Caco-2 (cell line): ENCODE results near the gene RALGDS. TPM values are rescaled to one million over a fixed set of nuclear protein-coding genes. Genes with fewer than 3 reads are reported as not detected.
"Not testable (repeated sequence)": the region's sequence is repeated elsewhere in the genome, so short reads cannot be mapped to it uniquely, and the experiment has no call there.

ENCODE experiments used
- Bru-seq: library from RNA; stranded (reverse); fragments of 400-500 nt; gene quantifications from one replicate; lab custom pipeline; 2021; lab: Mats Ljungman, UMichigan
- BruChase-seq, 2 experiments: library from RNA; stranded (reverse); fragments of 400-500 nt; gene quantifications; one replicate each; lab custom pipeline; 2021; lab: Mats Ljungman, UMichigan
- BruUV-seq: library from RNA; stranded (reverse); fragments of 400-500 nt; replicated peaks from 2 replicates; lab custom pipeline; 2021; lab: Mats Ljungman, UMichigan
- CTCF ChIA-PET: fragments of 300-600 bp; sonication (Branson Sonifier 250); formaldehyde crosslinking; loops from one replicate; lab custom pipeline; 2022; ENCODE audit warnings: antibody characterized with exemption; lab: Charles Lee
- POLR2A ChIA-PET: fragments of 300-600 bp; sonication (Branson Sonifier 250); formaldehyde crosslinking; loops from one replicate; lab custom pipeline; 2022; ENCODE audit warnings: antibody characterized with exemption; lab: Charles Lee
- DNase-seq, 2 experiments: peaks; one replicate each; pipeline versions ENCODE4 v3.0.0 to v3.0.0-alpha.2; 2020 to 2022
- H3K27me3 ChIP-seq: replicated peaks from 2 replicates; pipeline ENCODE4 v1.6.0; 2011; ENCODE audit warnings: low read length; ENCODE audit not compliant: control insufficient read depth, insufficient read depth
- H3K36me3 ChIP-seq: 2 replicates; pipeline ENCODE4 v1.5.1; 2011; ENCODE audit warnings: low read length; ENCODE audit not compliant: control insufficient read depth, insufficient read depth
- H3K4me1 ChIP-seq: fragments of 250-450 bp; sonication (Bioruptor Pico); 2 replicates; pipeline ENCODE4 v1.5.1; 2020; ENCODE audit warnings: mild to moderate bottlenecking
- H3K4me3 ChIP-seq: 2 replicates; pipeline ENCODE4 v1.5.1; 2011; ENCODE audit warnings: low read depth, mild to moderate bottlenecking, control low read depth, low read length
- H3K9me3 ChIP-seq: fragments of 250-450 bp; sonication (Bioruptor Pico); 2 replicates; pipeline ENCODE4 v1.5.1; 2020; ENCODE audit warnings: mild to moderate bottlenecking, moderate library complexity
- H3K27ac Mint-ChIP-seq: one replicate; pipeline ENCODE4 v1.8.0; 2022; ENCODE audit warnings: mixed read lengths; ENCODE audit not compliant: unreplicated experiment
- H3K27me3 Mint-ChIP-seq: one replicate; pipeline ENCODE4 v1.8.0; 2022; ENCODE audit warnings: mixed read lengths; ENCODE audit not compliant: insufficient read depth, unreplicated experiment
- H3K36me3 Mint-ChIP-seq: one replicate; pipeline ENCODE4 v1.8.0; 2022; ENCODE audit warnings: mild to moderate bottlenecking, mixed read lengths; ENCODE audit not compliant: insufficient read depth, unreplicated experiment
- H3K4me1 Mint-ChIP-seq: one replicate; pipeline ENCODE4 v1.8.0; 2022; ENCODE audit warnings: low read depth, mixed read lengths; ENCODE audit not compliant: unreplicated experiment
- H3K4me3 Mint-ChIP-seq: one replicate; pipeline ENCODE4 v1.8.0; 2022; ENCODE audit warnings: mild to moderate bottlenecking, moderate library complexity, mixed read lengths; ENCODE audit not compliant: unreplicated experiment
- H3K9me3 Mint-ChIP-seq: one replicate; pipeline ENCODE4 v1.8.0; 2022; ENCODE audit warnings: mixed read lengths; ENCODE audit not compliant: unreplicated experiment
- intact Hi-C: fragments of 100-400 bp; cut with micrococcal nuclease; formaldehyde crosslinking; loops from one replicate; pipeline ENCODE4 v1.10.0; 2022; ENCODE audit not compliant: unreplicated experiment
- long read RNA-seq: library from polyadenylated mRNA; stranded (forward); transcript quantifications from one replicate; pipeline ENCODE4 v2.0.0, GENCODE V29; 2022
- total RNA-seq: library from RNA; stranded (reverse); gene quantifications from 2 replicates; pipeline ENCODE4 v1.2.3, GENCODE V29; 2022
- TF ChIP-seq, protein P1 (sequence below), 2 experiments: fragments of 200-600 bp in 1 of 2; IDR thresholded peaks; 1 replicate in 1 of 2; 2 replicates in 1 of 2; pipeline versions ENCODE4 v1.5.1 to v1.8.0; 2011 to 2022; ENCODE audit warnings: antibody characterized with exemption in 1 of 2, control low read depth in 1 of 2, inconsistent platforms in 1 of 2, low read depth in 1 of 2, low read length in 1 of 2, mild to moderate bottlenecking in 1 of 2, moderate library complexity in 1 of 2; ENCODE audit not compliant: insufficient read depth in 1 of 2, severe bottlenecking in 1 of 2, unreplicated experiment in 1 of 2

RALGDS gene
- total RNA-seq (18.7 and 19.7 TPM in 2 replicates), Bru-seq, nascent RNA (percentile 52 among the genes with signal in this experiment), BruChase-seq, experiment 1, labeled RNA remaining after a 2-hour chase (percentile 67 among the genes with signal in this experiment), BruChase-seq, experiment 2, labeled RNA remaining after a 6-hour chase (percentile 69 among the genes with signal in this experiment)
- long read RNA-seq, partial matches to known transcripts = 3 of 17 reads
- long read RNA-seq, other reads (novel, unspliced or antisense) = 8 of 17 reads

- H3K9me3 ChIP-seq = no peaks in the 10 kb centered on the region
- ChIA-PET POLR2A (interaction anchor here (0.6 kb wide), 1 partner anchor 42 kb away, joined by 6 read pairs; no protein-coding TSS in a partner anchor), CTCF (no interaction called here)
- Mint-ChIP-seq H3K4me3 (peak within 1 kb of the TSS; percentile 64), H3K27me3 (no peaks in the 10 kb centered on the region), H3K4me1 (peaks cover 24% of the 10 kb centered on the region), H3K9me3 (no peaks in the 10 kb centered on the region), H3K27ac (peak within 1 kb of the TSS; percentile 64), H3K36me3 (peaks cover 31% of the 10 kb centered on the region)
- peaks cover 26% of the 10 kb centered on the region for H3K4me1 ChIP-seq
- TF ChIP-seq, protein P1, sequence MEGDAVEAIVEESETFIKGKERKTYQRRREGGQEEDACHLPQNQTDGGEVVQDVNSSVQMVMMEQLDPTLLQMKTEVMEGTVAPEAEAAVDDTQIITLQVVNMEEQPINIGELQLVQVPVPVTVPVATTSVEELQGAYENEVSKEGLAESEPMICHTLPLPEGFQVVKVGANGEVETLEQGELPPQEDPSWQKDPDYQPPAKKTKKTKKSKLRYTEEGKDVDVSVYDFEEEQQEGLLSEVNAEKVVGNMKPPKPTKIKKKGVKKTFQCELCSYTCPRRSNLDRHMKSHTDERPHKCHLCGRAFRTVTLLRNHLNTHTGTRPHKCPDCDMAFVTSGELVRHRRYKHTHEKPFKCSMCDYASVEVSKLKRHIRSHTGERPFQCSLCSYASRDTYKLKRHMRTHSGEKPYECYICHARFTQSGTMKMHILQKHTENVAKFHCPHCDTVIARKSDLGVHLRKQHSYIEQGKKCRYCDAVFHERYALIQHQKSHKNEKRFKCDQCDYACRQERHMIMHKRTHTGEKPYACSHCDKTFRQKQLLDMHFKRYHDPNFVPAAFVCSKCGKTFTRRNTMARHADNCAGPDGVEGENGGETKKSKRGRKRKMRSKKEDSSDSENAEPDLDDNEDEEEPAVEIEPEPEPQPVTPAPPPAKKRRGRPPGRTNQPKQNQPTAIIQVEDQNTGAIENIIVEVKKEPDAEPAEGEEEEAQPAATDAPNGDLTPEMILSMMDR (IDR thresholded peaks at IDR 0.05; ENCODE audit: insufficient read depth in 1 of 2, low read depth in 1 of 2, low read length in 1 of 2, severe bottlenecking in 1 of 2, unreplicated experiment in 1 of 2) = no peak
- no peaks in the 10 kb centered on the region for H3K36me3 ChIP-seq
- H3K27me3 ChIP-seq = no peaks in the 10 kb centered on the region
- peak; percentile 86 to 91 for DNase-seq
- H3K4me3 ChIP-seq = peak within 1 kb of the TSS; percentile 76
- no TSS peak for BruUV-seq
- intact Hi-C loops = no loop called here
Observed at GRCh38 chr9:133121198-133121914, at the start of gene RALGDS. Gene RALGDS, minus strand, starts transcription at chr9:133121240. Its CDS starts 86 bp downstream, at chr9:133121154.

GRCh38 chr9:133170716-133171115 lies 49.7 kb upstream of the RALGDS start:
- peaks cover 12% of the 10 kb centered on the region for H3K4me1 Mint-ChIP-seq
- H3K36me3 ChIP-seq = no peaks in the 10 kb centered on the region
- no peaks in the 10 kb centered on the region for H3K27me3 ChIP-seq
- TF ChIP-seq, protein P1 (IDR thresholded peaks at IDR 0.05; ENCODE audit: insufficient read depth in 1 of 2, low read depth in 1 of 2, low read length in 1 of 2, severe bottlenecking in 1 of 2, unreplicated experiment in 1 of 2) = no peak
- BruUV-seq = no TSS peak
- peaks cover 3% of the 10 kb centered on the region for H3K27me3 Mint-ChIP-seq
- no peak overlapping the region for H3K4me3 Mint-ChIP-seq
- no peaks in the 10 kb centered on the region for H3K9me3 ChIP-seq
- no peak overlapping the region for H3K27ac Mint-ChIP-seq
- ChIA-PET CTCF (no interaction called here), POLR2A (no interaction called here)
- intact Hi-C loops = no loop called here
- H3K4me3 ChIP-seq = no peak overlapping the region
- DNase-seq = no peak
- H3K36me3 Mint-ChIP-seq = no peaks in the 10 kb centered on the region
- no peaks in the 10 kb centered on the region for H3K9me3 Mint-ChIP-seq
- H3K4me1 ChIP-seq = peaks cover 12% of the 10 kb centered on the region

DNA sequence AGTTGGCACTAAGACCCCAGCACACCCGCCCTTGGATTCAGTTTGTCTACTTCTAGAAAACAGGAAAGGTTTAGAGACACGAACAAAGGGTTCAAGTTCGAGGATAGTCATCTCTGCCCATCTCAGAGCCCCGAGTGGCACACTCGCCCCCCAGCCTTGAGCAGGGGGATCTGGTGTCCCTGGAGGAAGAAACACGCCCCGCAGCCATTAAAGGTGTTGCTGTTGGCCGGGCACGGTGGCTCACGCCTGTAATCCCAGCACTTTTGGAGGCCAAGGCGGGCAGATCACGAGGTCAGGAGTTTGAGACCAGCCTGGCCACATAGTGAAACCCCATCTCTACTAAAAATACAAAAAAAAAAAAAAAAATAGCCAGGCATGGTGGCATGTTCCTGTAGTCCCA lies 48.6 kb upstream of the RALGDS start:
- DNase-seq, H3K4me3 Mint-ChIP-seq, H3K36me3 Mint-ChIP-seq, H3K9me3 Mint-ChIP-seq, H3K27me3 ChIP-seq, BruUV-seq, H3K36me3 ChIP-seq, H3K9me3 ChIP-seq, POLR2A ChIA-PET, H3K27me3 Mint-ChIP-seq, H3K4me3 ChIP-seq, intact Hi-C loops: not testable (repeated sequence)
- peaks cover 12% of the 10 kb centered on the region for H3K4me1 ChIP-seq
- H3K4me1 Mint-ChIP-seq = peaks cover 18% of the 10 kb centered on the region
- CTCF ChIA-PET = interaction anchor here (0.7 kb wide), 1 partner anchor 329 kb away, joined by 3 read pairs; no protein-coding TSS in a partner anchor
- H3K27ac Mint-ChIP-seq = peak overlapping the region; percentile 54
